HG03378 (cell line): ENCODE measurements around the gene JUNB.
"Not testable (repeated sequence)": the region's sequence is repeated elsewhere in the genome, so short reads cannot be mapped to it uniquely, and the experiment has no call there.

Experiments used
- ATAC-seq: cut with Tn5 transposase; IDR thresholded peaks from one replicate; pipeline ENCODE4 v1.9.1; 2021; ENCODE audit warnings: mild to moderate bottlenecking, moderate library complexity; ENCODE audit not compliant: unreplicated experiment

Gene JUNB

GRCh38 chr19:12788682-12789097 is 2.6 kb upstream of the JUNB start:
- no peak for ATAC-seq

DNA sequence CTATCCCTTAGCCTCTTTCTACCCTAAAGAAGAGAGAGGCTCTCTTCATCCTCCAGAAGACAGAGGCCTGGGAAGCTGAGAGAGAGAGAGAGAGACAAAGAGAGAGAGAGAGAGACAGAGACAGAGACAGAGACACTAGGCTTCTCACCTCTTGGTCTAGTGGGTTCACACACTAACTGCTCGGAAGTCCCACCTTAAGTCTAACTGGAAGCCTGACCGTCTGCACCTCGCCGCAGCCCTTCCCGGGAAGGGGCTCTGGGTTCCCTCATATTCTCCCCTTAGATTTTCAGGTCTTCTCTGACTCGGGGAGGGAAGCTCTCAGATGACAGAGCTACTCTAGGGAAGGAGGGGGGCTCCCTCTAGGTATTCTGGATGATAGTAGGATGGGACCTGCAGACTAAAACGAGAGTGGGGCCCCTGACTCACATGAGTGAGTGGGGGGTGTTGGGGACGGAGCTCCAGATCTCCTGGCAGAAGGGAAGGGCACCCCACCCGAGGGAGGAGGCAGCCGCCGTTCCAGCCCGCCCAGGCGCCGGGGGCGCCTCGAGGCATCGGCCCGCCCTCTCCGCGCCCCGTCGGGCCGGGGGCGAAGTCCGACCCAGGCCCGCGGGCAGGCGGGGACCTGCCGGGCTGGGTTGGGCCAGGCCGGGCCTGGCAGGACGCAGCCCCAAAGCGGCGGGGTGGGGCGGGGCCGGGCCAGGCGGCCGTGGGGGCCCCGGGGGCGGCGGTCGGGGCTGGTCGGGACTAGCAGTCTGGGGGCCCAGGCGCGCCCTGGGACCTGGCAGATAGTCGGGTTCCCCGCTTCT is 2.0 kb upstream of the JUNB start:
- ATAC-seq: no peak

- ATAC-seq: peak; percentile 29
Measured at GRCh38 chr19:12789904-12790619, 1.2 kb upstream of the JUNB start.

GRCh38 chr19:12790628-12791344 is 500 bp upstream of the JUNB start:
- ATAC-seq: no peak

GRCh38 chr19:12792051-12792852 is 966 bp downstream of the JUNB start:
- no peak for ATAC-seq

- ATAC-seq: no peak
Measured at GRCh38 chr19:12792853-12793289, 1.6 kb downstream of the JUNB start.

DNA sequence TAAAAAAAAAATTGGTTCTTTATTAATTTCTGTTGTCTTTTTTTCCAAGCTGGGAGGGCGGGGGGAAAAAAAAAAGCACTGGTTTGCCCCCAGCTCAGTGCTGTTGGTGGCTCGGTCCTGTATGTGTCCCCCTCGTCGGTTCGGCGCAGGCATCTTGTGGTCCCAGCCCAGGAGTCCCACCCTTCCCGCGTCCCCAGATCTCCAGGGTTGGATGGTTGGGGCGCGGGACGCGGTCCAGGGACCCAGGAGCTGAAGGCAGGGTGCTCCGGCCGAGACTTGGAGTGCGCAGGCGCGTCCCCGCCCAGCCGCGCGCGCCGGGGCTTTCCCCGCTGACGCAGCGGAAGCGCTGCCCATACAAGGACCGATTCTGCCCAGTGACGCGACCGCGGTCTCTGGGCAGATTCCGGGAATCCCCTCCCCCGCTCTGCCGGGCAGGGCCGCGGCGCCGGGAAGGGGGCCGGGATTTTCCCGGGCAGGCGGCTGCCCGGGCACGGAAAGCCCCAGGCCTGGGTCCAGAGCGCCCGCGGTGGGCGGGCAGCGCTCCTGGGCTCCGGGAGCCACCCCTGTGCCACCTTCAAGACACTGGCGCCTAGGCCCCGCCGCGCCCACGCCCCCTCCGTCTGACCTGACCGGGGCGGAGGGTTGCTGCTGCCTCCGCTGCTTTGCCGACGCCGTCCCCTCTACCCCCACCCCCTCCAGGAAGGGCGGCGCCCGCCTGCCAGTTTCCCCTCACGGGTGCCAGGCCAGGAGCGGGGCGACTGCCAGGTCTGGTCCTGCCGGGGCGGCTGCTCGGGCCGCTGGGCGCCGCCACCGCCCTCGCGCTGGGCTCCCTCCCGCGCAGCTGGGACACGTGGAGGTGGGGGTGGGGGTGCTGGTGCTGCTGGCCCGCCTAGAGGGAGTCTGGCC is 2.3 kb downstream of the JUNB start:
- ATAC-seq: peak; percentile 23

GRCh38 chr19:12794196-12794941 is 3.1 kb downstream of the JUNB start:
- no peak for ATAC-seq

- no peak for ATAC-seq
Measured at GRCh38 chr19:12794971-12795381, 3.7 kb downstream of the JUNB start.

DNA sequence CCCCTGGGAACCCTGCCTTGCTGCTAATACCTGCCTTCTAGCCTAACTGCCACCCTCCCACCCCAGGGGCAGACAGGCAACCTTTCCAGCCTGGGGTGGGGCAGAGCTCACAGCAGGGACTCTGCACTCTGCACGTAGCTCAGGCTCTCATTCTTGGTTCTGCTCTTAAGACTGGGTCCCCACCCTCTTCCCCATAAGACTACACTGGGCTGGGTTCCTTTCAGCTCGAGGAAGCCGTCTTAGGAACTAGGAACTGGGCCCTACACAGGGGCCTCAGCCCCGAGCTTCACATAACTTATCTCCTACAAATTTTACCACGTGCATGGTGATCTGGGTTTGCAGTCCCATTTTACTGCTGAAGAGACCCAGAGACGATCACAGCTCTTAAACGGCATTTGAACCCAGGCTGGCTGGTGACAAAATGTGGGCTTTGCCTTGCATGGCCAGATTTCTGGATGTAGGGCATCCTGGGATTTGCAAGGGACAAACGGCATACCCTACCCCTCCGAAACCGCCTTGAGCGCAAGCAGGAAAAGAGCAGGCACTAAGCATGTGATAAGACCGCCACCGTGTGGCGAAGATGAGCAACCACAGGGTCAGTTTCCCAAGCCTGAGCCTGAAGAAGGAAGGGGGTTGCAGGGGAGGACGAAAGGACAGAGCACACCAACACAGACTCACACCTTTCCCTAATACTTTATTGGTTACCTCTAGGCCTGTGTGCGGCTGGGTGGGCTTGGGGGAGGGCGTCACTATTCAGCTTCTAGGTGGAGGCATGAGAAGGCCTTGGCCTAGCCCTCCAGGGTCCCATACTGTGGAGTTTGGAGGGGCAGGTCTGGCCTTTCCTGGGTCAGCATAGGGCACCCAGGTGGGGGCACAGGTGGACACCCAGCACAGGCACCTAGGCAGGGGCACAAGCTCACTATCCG is 5.1 kb downstream of the JUNB start:
- ATAC-seq: no peak

GRCh38 chr19:12797141-12797587 is 5.9 kb downstream of the JUNB start:
- no peak for ATAC-seq

- not testable (repeated sequence) for ATAC-seq
Measured at GRCh38 chr19:12797607-12798006, 6.3 kb downstream of the JUNB start.

DNA sequence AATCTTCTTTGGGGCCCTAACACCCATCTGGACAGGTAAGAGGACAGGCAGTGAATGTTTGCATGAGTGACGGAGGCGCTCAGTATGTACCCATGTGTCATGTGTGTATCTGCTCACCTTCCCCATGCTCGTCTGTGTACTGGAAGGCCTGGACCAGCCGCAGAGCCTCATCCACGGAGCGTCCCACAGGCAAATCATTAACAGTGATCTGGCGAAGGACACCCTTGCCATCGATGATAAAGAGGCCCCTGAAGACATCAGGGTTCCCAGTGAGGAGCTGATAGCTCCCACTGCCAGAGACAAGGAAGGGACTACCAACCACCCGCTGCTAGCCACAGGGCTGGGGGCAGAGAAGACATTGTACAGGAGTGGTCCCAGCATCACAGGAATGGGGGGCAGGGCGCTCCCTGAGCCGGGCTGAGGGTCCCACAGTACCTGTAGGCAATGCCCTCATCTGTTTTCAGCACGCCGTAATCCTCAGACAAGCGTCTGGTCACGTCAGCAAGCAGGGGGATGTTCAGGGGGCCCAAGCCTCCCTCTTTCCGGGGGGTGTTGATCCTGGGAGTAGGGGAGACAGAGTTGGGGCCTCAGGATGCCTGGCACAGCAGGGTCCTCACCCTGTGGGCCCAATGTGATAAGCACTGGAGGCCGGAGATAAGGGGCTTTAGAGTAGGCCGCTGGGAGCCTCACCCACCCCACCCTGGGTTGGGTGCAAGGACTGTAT is 8.6 kb downstream of the JUNB start:
- no peak for ATAC-seq

DNA sequence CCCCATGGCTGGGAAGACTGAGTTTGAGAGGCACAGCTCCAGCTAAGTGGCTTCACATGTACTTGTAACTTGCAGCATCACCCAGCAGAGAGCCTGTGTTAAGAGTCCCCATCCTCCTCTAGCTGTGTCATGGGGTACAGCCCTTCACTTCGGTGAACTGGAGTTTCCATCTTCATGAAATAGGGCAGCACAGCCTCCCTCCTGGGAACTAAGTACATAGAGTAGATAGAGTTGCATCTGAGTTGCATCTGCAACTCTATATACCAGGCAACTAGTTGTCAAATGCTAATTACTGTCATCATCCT is 9.1 kb downstream of the JUNB start:
- ATAC-seq: no peak

DNA sequence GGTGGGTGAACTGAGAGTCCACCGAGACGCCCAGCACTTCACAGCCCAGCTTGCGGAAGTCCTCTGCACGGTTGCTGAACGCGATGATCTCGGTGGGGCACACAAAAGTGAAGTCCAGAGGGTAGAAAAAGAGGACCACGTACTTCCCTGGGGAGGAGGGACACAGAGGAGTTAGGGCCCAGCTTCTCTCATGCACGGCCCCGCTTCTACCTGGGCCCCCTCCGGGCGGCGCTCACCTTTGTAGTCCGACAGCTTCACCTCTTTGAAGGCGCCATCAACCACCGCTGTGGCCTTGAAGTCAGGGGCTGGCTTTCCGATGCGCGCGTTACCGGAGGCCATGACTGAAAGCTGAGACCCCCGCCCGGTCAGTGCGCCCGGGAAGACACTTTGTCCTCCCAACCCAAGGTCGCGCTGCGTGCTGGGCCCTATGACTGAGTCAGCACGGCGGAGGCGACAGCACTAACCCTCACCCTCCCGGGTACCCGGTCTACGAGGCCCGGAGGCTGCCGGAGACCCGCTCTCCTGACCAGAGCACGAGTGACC is 9.7 kb downstream of the JUNB start:
- no peak for ATAC-seq

GRCh38 chr19:12801466-12802266 is 10.4 kb downstream of the JUNB start, which contains the start of the genes PRDX2 and THSD8:
Gene PRDX2, minus strand, starts transcription at chr19:12801800. Its CDS starts 539 bp downstream, at chr19:12801261.
Gene THSD8, plus strand, starts transcription at chr19:12802069. Its CDS starts 3 bp downstream, at chr19:12802072.
- ATAC-seq: no peak
